Neural cell (in vitro differentiated cells): ENCODE measurements around the gene GSTA3. TPM values are rescaled to one million over a fixed set of nuclear protein-coding genes. Genes with fewer than 3 reads are reported as not detected.

Experiments used
- H2AFZ ChIP-seq: fragments of 200-600, 300-800 bp; sonication (generic), shearing (Covaris generic); 2 replicates; pipeline ENCODE4 v1.6.0; 2014; ENCODE audit warnings: low read depth, mild to moderate bottlenecking, antibody characterized with exemption, low read length, moderate library complexity
- H3F3A ChIP-seq: fragments of 200-600 bp; shearing (Covaris generic); 2 replicates; pipeline ENCODE4 v1.6.1; 2016; ENCODE audit warnings: mild to moderate bottlenecking, moderate library complexity, mixed read lengths, antibody characterized with exemption, low read length; ENCODE audit not compliant: insufficient read depth, poor library complexity, severe bottlenecking
- H3K27ac ChIP-seq: fragments of 200-600, 300-800 bp; sonication (generic), shearing (Covaris generic); 2 replicates; pipeline ENCODE4 v1.5.1; 2014; ENCODE audit warnings: mild to moderate bottlenecking, low read length, moderate library complexity
- H3K27me3 ChIP-seq: fragments of 300-800, 200-600 bp; sonication (generic), shearing (Covaris generic); 2 replicates; pipeline ENCODE4 v1.6.0; 2014; ENCODE audit warnings: mild to moderate bottlenecking, low read depth, low read length, moderate library complexity; ENCODE audit not compliant: insufficient read depth
- H3K36me3 ChIP-seq: fragments of 300-800, 200-600 bp; sonication (generic), shearing (Covaris generic); 2 replicates; pipeline ENCODE4 v1.5.1; 2014; ENCODE audit warnings: mild to moderate bottlenecking, antibody characterized with exemption, low read length, moderate library complexity; ENCODE audit not compliant: insufficient read depth
- H3K4me2 ChIP-seq: fragments of 300-800, 200-600 bp; sonication (generic), shearing (Covaris generic); 2 replicates; pipeline ENCODE4 v1.6.0; 2014; ENCODE audit warnings: mild to moderate bottlenecking, low read length
- H3K4me3 ChIP-seq: fragments of 300-800, 200-600 bp; sonication (generic), shearing (Covaris generic); 2 replicates; pipeline ENCODE4 v1.5.1; 2014; ENCODE audit warnings: mild to moderate bottlenecking, low read length, moderate library complexity
- H3K79me2 ChIP-seq: fragments of 200-600 bp; shearing (Covaris generic); replicated peaks from 2 replicates; pipeline ENCODE4 v1.6.0; 2014; ENCODE audit warnings: mild to moderate bottlenecking, low read length, moderate library complexity; ENCODE audit not compliant: insufficient read depth
- H3K9ac ChIP-seq: fragments of 300-800, 200-600 bp; sonication (generic), shearing (Covaris generic); 2 replicates; pipeline ENCODE4 v1.6.1; 2016; ENCODE audit warnings: mild to moderate bottlenecking, low read length, mixed read lengths
- H3K9me2 ChIP-seq: fragments of 200-600 bp; shearing (Covaris generic); 2 replicates; pipeline ENCODE4 v1.6.1; 2016; ENCODE audit warnings: mild to moderate bottlenecking, low read length, mixed read lengths; ENCODE audit not compliant: insufficient read depth
- H3K9me3 ChIP-seq: fragments of 200-600, 300-800 bp; sonication (generic), shearing (Covaris generic); 2 replicates; pipeline ENCODE4 v1.6.1; 2016; ENCODE audit warnings: mild to moderate bottlenecking, mixed run types, low read length, moderate library complexity, mixed read lengths
- H4K20me1 ChIP-seq: fragments of 200-600 bp; shearing (Covaris generic); 2 replicates; pipeline ENCODE4 v1.6.1; 2016; ENCODE audit warnings: mild to moderate bottlenecking, mixed run types; ENCODE audit not compliant: insufficient read depth
- CTCF ChIP-seq: fragments of 450-650 bp; IDR thresholded peaks from 2 replicates; pipeline ENCODE4 v1.5.1; 2014; ENCODE audit warnings: antibody characterized with exemption, mild to moderate bottlenecking, moderate library complexity; ENCODE audit not compliant: poor library complexity, severe bottlenecking
- EP300 ChIP-seq: fragments of 450-650 bp; conservative IDR thresholded peaks from 2 replicates; pipeline ENCODE4 v1.6.1; 2014; ENCODE audit warnings: antibody characterized with exemption, mild to moderate bottlenecking, moderate library complexity; ENCODE audit not compliant: poor library complexity, severe bottlenecking
- EZH2 ChIP-seq: fragments of 200-600, 300-800 bp; shearing (Covaris generic), sonication (generic); IDR thresholded peaks from 2 replicates; pipeline ENCODE4 v1.6.1; 2014; ENCODE audit warnings: antibody characterized with exemption, low read length, borderline replicate concordance, mild to moderate bottlenecking; ENCODE audit not compliant: insufficient read depth, poor library complexity, severe bottlenecking
- MXI1 ChIP-seq: fragments of 450-650 bp; conservative IDR thresholded peaks from 2 replicates; pipeline ENCODE4 v1.6.1; 2014; ENCODE audit warnings: antibody characterized with exemption, mild to moderate bottlenecking; ENCODE audit not compliant: poor library complexity, severe bottlenecking
- POLR2AphosphoS5 ChIP-seq: IDR thresholded peaks from 2 replicates; pipeline ENCODE4 v1.6.1; 2012
- RAD21 ChIP-seq: fragments of 450-650 bp; conservative IDR thresholded peaks from 2 replicates; pipeline ENCODE4 v1.6.1; 2014; ENCODE audit warnings: antibody characterized with exemption, mild to moderate bottlenecking, moderate library complexity
- REST ChIP-seq: IDR thresholded peaks from 2 replicates; pipeline ENCODE4 v1.6.1; 2012; ENCODE audit warnings: borderline replicate concordance
- SMC3 ChIP-seq: fragments of 450-650 bp; conservative IDR thresholded peaks from 2 replicates; pipeline ENCODE4 v1.6.1; 2014; ENCODE audit warnings: antibody characterized with exemption, mild to moderate bottlenecking, moderate library complexity; ENCODE audit not compliant: poor library complexity
- TAF1 ChIP-seq: IDR thresholded peaks from 2 replicates; pipeline ENCODE4 v1.6.1; 2012; ENCODE audit warnings: low read depth
- polyA minus RNA-seq: library from RNA; depleted of rRNA, polyadenylated mRNA; stranded (reverse); fragments of >200 nt; gene quantifications from 2 replicates; pipeline ENCODE4 v1.2.3, GENCODE V29; 2014
- polyA plus RNA-seq: library from polyadenylated mRNA; depleted of rRNA; stranded (reverse); fragments of >200 nt; gene quantifications from 2 replicates; pipeline ENCODE4 v1.2.3, GENCODE V29; 2014

GSTA3 gene
- not detected in 2 replicates for polyA plus RNA-seq
- polyA minus RNA-seq, result not detected in 2 replicates

- H3K9ac ChIP-seq, result no peak within 1 kb of the TSS
- no peak within 1 kb of the TSS for H3K4me2 ChIP-seq
- no peaks in the 10 kb centered on the region for H3K79me2 ChIP-seq
- no peak within 1 kb of the TSS for H3K4me3 ChIP-seq
- H3K9me2 ChIP-seq, result no peaks in the 10 kb centered on the region
- TF ChIP-seq POLR2AphosphoS5 (no peak), EP300 (no peak), EZH2 (no peak), SMC3 (no peak), MXI1 (no peak), REST (no peak), RAD21 (no peak), TAF1 (no peak), CTCF (no peak)
- H3K27me3 ChIP-seq, result no peaks in the 10 kb centered on the region
- no peak within 1 kb of the TSS for H2AFZ ChIP-seq
- no peak within 1 kb of the TSS for H3K27ac ChIP-seq
- no peaks in the 10 kb centered on the region for H3K36me3 ChIP-seq
- no peaks in the 10 kb centered on the region for H4K20me1 ChIP-seq
- no peaks in the 10 kb centered on the region for H3F3A ChIP-seq
- H3K9me3 ChIP-seq, result no peaks in the 10 kb centered on the region
Observed at GRCh38 chr6:52909531-52909930, at the start of gene GSTA3. Gene GSTA3, minus strand, starts transcription at chr6:52909698. Its CDS starts 3,864 bp downstream, at chr6:52905834.

- H3K9ac ChIP-seq, result no peak overlapping the region
- no peak overlapping the region for H3K4me2 ChIP-seq
- H3K27me3 ChIP-seq, result no peaks in the 10 kb centered on the region
- H3K9me2 ChIP-seq, result no peaks in the 10 kb centered on the region
- H2AFZ ChIP-seq, result no peak overlapping the region
- no peaks in the 10 kb centered on the region for H4K20me1 ChIP-seq
- H3K79me2 ChIP-seq, result no peaks in the 10 kb centered on the region
- no peak overlapping the region for H3K4me3 ChIP-seq
- H3K9me3 ChIP-seq, result no peaks in the 10 kb centered on the region
- no peaks in the 10 kb centered on the region for H3K36me3 ChIP-seq
- no peak overlapping the region for H3K27ac ChIP-seq
- no peak for TF ChIP-seq MXI1
- TF ChIP-seq POLR2AphosphoS5, result no peak
- TF ChIP-seq SMC3, result no peak
- TF ChIP-seq CTCF, result no peak
- TF ChIP-seq RAD21, result no peak
- TF ChIP-seq EZH2, result no peak
- TF ChIP-seq REST, result no peak
- no peak for TF ChIP-seq TAF1
- TF ChIP-seq EP300, result no peak
- H3F3A ChIP-seq, result no peaks in the 10 kb centered on the region
Observed at GRCh38 chr6:52958546-52959255, 49.2 kb upstream of the GSTA3 start.
